Measurements from ENCODE around the gene WNK2.

- TF ChIP-seq CTCF (conservative IDR thresholded peaks at IDR 0.05) (no peak), ZFX (IDR thresholded peaks at IDR 0.05) (no peak)
These were observed 57.0 kb downstream of the WNK2 start for GRCh38 chr9:93240891-93241334.

All from C4-2B (cell line).